ENCODE data around the gene PTPRK.

- TF ChIP-seq POLR2A (IDR thresholded peaks at IDR 0.05; ENCODE audit: low read depth, low read length) = no peak
- no peak for TF ChIP-seq HSF1 (IDR thresholded peaks at IDR 0.05; ENCODE audit: low read depth, low read length)
- TF ChIP-seq E2F8 (IDR thresholded peaks at IDR 0.05; ENCODE audit: low read depth, partially characterized antibody) = no peak
- TF ChIP-seq USF2 (IDR thresholded peaks at IDR 0.05; ENCODE audit: borderline replicate concordance, low read depth, low read length) = no peak
- no peak for TF ChIP-seq SPI1 (IDR thresholded peaks at IDR 0.05; ENCODE audit: borderline replicate concordance, insufficient read depth, low read depth, low read length)
- TF ChIP-seq CHD2 (IDR thresholded peaks at IDR 0.05; ENCODE audit: borderline replicate concordance, low read depth, low read length) = no peak
Measured at GRCh38 chr6:128192972-128193371, 327.4 kb downstream of the PTPRK start.

Measured in GM12878 (cell line).